Fibroblast of the aortic adventitia (primary cell): ENCODE measurements around the gene TTC4. TPM values are rescaled to one million over a fixed set of nuclear protein-coding genes. Genes with fewer than 3 reads are reported as not detected.
A peak's percentile ranks its signal among the peaks of the same experiment; 100 is the strongest.

Experiments
- DNase-seq: peaks from one replicate; pipeline ENCODE4 v3.0.0-alpha.2; 2010; ENCODE audit warnings: low read depth
- H3K4me3 ChIP-seq: 2 replicates; pipeline ENCODE4 v1.5.1; 2011; ENCODE audit warnings: low read depth, mild to moderate bottlenecking, control low read depth, low read length, moderate library complexity
- total RNA-seq: library from RNA; depleted of rRNA; stranded (reverse); fragments of >200 nt; gene quantifications from 2 replicates; pipeline ENCODE4 v1.2.3, GENCODE V29; 2012; ENCODE audit warnings: low replicate concordance
- TF ChIP-seq, protein P1 (sequence below): IDR thresholded peaks from 2 replicates; pipeline ENCODE4 v1.5.1; 2011; ENCODE audit warnings: mild to moderate bottlenecking, low read length, control low read depth, inconsistent platforms; ENCODE audit not compliant: insufficient read depth

Gene TTC4
- total RNA-seq, 1 donor: 28.0 TPM

DNA sequence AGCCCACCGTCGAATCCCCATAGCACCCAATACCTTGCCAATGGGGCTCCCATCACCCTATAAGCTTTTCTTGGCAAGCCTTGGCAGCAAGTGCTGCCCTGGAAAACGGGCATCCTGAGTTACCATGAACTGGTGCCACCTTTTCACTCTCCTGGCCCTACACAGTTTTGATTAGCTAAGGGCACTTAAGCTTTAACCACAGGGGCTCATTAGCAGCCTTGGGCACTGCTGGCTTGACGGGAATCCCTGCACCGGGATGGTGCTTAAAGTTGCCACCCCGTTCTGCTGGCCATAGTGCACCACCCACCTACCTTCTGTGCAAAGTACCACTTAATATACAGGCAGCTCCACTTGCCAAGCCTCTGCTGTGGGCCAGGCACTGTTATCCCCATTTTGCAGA, 34.9 kb downstream of the TTC4 start:
- no peak for DNase-seq

DNA sequence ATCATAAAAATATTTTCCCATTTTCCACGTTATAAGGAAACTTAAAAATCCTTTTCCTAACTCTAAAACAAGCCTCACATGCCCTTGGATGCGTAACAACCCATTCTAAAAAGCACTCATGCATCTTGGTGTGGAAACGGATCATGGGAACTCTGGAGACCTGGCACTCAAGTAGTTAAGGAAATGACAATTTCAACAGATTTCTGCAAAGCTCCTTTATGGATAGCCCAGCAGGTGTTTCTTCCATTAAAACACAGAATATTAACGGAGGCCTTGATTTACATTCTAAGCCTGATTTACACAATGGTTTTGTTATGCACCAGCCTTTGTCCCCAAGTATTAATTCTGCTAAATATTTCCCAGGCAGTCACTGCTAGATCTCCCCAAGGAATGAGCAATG, 35.8 kb downstream of the TTC4 start:
- H3K4me3 ChIP-seq: no peak overlapping the region
- DNase-seq: no peak
- TF ChIP-seq, protein P1, sequence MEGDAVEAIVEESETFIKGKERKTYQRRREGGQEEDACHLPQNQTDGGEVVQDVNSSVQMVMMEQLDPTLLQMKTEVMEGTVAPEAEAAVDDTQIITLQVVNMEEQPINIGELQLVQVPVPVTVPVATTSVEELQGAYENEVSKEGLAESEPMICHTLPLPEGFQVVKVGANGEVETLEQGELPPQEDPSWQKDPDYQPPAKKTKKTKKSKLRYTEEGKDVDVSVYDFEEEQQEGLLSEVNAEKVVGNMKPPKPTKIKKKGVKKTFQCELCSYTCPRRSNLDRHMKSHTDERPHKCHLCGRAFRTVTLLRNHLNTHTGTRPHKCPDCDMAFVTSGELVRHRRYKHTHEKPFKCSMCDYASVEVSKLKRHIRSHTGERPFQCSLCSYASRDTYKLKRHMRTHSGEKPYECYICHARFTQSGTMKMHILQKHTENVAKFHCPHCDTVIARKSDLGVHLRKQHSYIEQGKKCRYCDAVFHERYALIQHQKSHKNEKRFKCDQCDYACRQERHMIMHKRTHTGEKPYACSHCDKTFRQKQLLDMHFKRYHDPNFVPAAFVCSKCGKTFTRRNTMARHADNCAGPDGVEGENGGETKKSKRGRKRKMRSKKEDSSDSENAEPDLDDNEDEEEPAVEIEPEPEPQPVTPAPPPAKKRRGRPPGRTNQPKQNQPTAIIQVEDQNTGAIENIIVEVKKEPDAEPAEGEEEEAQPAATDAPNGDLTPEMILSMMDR: no peak

More for the DNA sequence above, 34.9 kb downstream of the TTC4 start:
- no peak overlapping the region for H3K4me3 ChIP-seq
- TF ChIP-seq, protein P1: no peak

DNA sequence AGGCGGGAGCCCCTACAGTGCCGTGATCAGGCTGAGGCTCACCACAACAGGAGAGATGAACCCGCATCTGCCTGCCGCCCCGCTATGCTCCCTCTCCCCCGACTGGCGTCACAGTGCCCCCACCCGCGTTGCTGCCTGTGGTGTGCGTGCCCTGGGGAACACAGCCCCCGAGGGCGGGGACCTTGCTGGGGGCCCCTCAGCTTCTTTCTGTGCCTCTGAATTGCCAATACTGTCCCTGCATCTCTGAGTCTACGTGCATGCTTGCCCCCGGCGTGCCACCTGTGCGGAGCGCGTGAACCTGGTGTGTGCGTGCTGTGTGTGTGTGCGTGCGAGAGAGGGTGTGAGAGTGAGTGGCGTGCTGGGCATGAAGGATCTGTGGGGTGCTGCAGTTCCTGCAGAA, 38.4 kb downstream of the TTC4 start:
- DNase-seq: no peak
- TF ChIP-seq, protein P1: no peak

DNA sequence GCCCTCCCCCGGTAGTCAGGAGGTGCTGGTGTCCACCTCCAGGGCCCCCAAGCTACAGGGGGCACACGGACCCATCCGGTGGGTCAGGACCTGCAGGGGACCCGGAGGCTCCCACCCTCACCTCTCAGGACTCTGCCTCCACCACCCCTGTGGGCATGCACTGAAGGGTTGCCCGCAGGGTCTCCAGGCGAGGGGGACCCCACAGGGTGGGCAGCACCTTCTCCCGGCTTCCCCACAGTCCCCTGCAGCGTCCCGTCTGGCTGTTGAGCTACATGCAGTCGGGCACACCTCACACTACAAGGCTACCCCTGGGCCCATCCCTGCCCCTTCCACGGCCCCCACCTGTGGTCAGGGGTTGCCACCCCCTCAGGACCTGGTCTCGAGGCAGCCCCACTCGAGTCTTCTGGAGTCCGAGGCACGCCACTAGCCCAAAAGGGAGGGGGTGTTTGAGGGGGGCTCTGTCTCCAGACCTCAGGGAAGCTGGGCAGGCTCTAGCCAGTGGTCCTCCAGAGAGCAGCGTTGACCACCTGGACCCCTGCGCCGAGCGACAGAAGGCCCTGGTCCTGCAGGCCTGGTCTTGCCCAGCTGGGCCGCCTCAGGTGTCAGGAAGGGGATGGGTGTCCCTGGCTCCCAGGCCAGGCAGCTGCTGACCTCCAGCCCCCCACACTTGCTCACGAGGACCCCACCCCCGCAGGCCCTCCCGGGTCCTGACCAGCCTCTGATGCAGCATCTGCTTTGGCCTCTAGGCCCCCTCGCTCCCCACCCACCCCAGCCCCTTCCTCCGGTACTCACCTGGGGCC, 39.0 kb downstream of the TTC4 start:
- no peak overlapping the region for H3K4me3 ChIP-seq
- TF ChIP-seq, protein P1: no peak
- DNase-seq: no peak

More for the DNA sequence above, 38.4 kb downstream of the TTC4 start:
- no peak overlapping the region for H3K4me3 ChIP-seq

DNA sequence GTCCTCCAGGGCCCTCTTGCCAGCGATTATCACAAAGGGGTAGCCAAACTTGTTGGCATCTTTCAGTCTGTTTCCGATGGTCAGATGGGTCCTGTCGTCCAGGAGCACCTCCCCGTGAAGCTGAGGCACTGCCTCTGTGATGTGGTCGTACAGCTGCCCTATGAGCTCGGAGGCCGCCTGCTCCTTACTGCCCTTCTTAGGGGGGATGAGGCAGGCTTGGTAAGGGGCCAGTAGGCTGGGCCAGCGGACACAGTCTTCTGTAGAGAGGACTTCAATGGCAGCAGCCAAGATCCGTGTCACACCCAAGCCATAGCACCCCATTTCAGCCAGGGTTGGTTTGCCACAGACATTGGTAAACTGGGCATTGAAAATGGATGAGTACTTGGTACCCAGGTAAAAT, 42.2 kb downstream of the TTC4 start:
- TF ChIP-seq, protein P1: no peak
- no peak for DNase-seq
- H3K4me3 ChIP-seq: no peak overlapping the region

DNA sequence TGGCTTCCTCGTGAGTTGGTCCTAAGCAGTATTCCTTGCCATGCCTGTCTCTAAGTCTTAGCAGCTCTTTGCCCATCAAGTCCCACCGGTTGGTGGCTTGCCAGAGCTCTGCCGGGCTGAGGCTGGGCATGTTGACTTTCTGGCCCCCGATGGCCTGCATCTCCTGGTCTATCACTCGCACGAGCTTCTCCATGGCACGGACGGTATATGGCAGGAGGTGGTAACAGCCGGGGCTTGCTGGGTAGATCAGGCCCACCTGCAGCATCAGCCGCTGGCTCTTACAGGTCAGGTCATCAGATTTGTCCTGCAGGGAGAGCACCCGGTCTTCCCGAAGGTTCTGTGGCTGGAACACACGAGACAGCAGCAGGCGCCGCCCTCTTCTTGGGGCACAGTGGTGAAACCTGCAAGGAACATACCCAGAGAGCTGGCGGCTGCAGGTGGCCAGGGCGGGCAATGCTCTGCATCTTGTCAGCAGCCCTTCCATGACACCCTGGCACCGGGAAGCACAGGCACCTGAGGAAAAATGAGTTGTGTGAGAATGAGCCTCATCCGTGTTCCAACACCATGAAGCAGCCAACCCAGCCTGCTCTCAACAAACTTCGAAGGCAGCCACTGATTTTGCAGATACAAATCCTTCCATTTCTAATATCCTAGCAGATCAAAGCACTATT, 43.2 kb downstream of the TTC4 start:
- no peak overlapping the region for H3K4me3 ChIP-seq
- no peak for DNase-seq
- TF ChIP-seq, protein P1: no peak

DNA sequence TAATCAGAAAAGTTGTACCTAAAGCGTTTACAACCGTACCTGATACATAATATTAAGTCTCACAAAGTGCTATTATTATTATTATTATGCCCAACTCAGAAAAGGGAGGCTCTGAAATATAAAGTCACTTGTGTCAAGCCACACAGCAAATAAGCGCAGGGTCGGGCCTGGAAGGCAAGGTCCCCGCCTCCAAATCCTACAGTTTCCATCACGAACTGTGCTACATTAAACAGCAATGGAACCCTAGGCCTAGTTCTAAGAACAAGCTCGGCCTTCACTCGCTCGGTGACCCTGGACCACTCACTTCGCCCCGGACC, 48.1 kb downstream of the TTC4 start:
- no peak for DNase-seq
- TF ChIP-seq, protein P1: no peak
- peak overlapping the region; percentile 99 for H3K4me3 ChIP-seq
